OCI-LY7 (cell line): Measurements from ENCODE around the gene OGG1. TPM values are rescaled to one million over a fixed set of nuclear protein-coding genes. Genes with fewer than 3 reads are reported as not detected.

Source experiments
- BruUV-seq: library from RNA; stranded (reverse); fragments of 400-500 nt; replicated peaks from 2 replicates; lab custom pipeline; 2021; lab: Mats Ljungman, UMichigan
- CTCF ChIA-PET: fragments of 300-600 bp; sonication (Branson Sonifier 250); formaldehyde crosslinking; loops from one replicate; lab custom pipeline; 2022; ENCODE audit warnings: antibody characterized with exemption; ENCODE audit not compliant: unreplicated experiment; lab: Charles Lee
- POLR2A ChIA-PET: fragments of 300-600 bp; sonication (Branson Sonifier 250); formaldehyde crosslinking; loops from one replicate; lab custom pipeline; 2022; ENCODE audit warnings: antibody characterized with exemption; lab: Charles Lee
- DNase-seq: peaks from one replicate; pipeline ENCODE4 v3.0.0-alpha.2; 2015; ENCODE audit warnings: low spot score
- H2AFZ ChIP-seq: fragments of 200-600 bp; sonication (generic), shearing (Covaris generic); 2 replicates; pipeline ENCODE4 v1.6.1; 2014; ENCODE audit warnings: mild to moderate bottlenecking, antibody characterized with exemption, low read length, moderate library complexity
- H3K27ac ChIP-seq: fragments of 200-600 bp; sonication (generic); 2 replicates; pipeline ENCODE4 v1.5.1; 2014; ENCODE audit warnings: mixed run types, low read depth, mild to moderate bottlenecking, moderate library complexity, low read length, inconsistent platforms; ENCODE audit not compliant: poor library complexity, severe bottlenecking
- H3K36me3 ChIP-seq: fragments of 200-600 bp; sonication (generic); 2 replicates; pipeline ENCODE4 v1.6.1; 2014; ENCODE audit warnings: mild to moderate bottlenecking, antibody characterized with exemption, low read length, moderate library complexity, mixed read lengths; ENCODE audit not compliant: insufficient read depth
- H3K4me1 ChIP-seq: fragments of 200-600 bp; sonication (generic); 2 replicates; pipeline ENCODE4 v1.5.1; 2014; ENCODE audit warnings: mild to moderate bottlenecking, low read length; ENCODE audit not compliant: insufficient read depth, poor library complexity, severe bottlenecking
- H3K4me2 ChIP-seq: fragments of 200-600 bp; sonication (generic); 2 replicates; pipeline ENCODE4 v1.6.1; 2014; ENCODE audit warnings: mild to moderate bottlenecking, low read length
- H3K4me3 ChIP-seq: fragments of 200-600 bp; sonication (generic); 2 replicates; pipeline ENCODE4 v1.5.1; 2014; ENCODE audit warnings: mild to moderate bottlenecking, low read depth, low read length; ENCODE audit not compliant: poor library complexity, severe bottlenecking
- H3K79me2 ChIP-seq: fragments of 200-600 bp; sonication (generic); 2 replicates; pipeline ENCODE4 v1.6.1; 2016; ENCODE audit warnings: low read depth, mild to moderate bottlenecking, low read length, moderate library complexity, mixed read lengths; ENCODE audit not compliant: insufficient read depth
- H3K9me2 ChIP-seq: fragments of 200-600 bp; sonication (generic); 2 replicates; pipeline ENCODE4 v1.6.1; 2016; ENCODE audit warnings: mild to moderate bottlenecking, low read length, mixed read lengths; ENCODE audit not compliant: insufficient read depth
- H3K9me3 ChIP-seq: fragments of 200-600 bp; sonication (generic); 2 replicates; pipeline ENCODE4 v1.6.1; 2014; ENCODE audit warnings: mild to moderate bottlenecking, mixed run types, low read length, mixed read lengths
- H4K20me1 ChIP-seq: fragments of 200-600 bp; sonication (generic); 2 replicates; pipeline ENCODE4 v1.6.1; 2014; ENCODE audit warnings: mild to moderate bottlenecking, antibody characterized with exemption, low read length, moderate library complexity, mixed read lengths; ENCODE audit not compliant: insufficient read depth
- CTCF ChIP-seq: fragments of 200-600 bp; sonication (generic); conservative IDR thresholded peaks from 2 replicates; pipeline ENCODE4 v1.5.1; 2014; ENCODE audit warnings: mild to moderate bottlenecking, antibody characterized with exemption, low read length, moderate library complexity, mixed read lengths
- EZH2phosphoT487 ChIP-seq: fragments of 200-600 bp; sonication (generic); IDR thresholded peaks from 2 replicates; pipeline ENCODE4 v1.6.1; 2018; ENCODE audit warnings: low read depth, borderline replicate concordance, mild to moderate bottlenecking, mixed run types, antibody characterized with exemption, low read length, moderate library complexity, mixed read lengths
- intact Hi-C: fragments of 100-400 bp; cut with micrococcal nuclease; formaldehyde crosslinking; loops from one replicate; pipeline ENCODE4 v1.10.0; 2022; ENCODE audit not compliant: unreplicated experiment
- total RNA-seq, 2 experiments: library from RNA; depleted of rRNA in 1 of 2; stranded (reverse); fragments of >200 nt in 1 of 2; shearing (Covaris generic) in 1 of 2; gene quantifications; 2 replicates each; pipeline ENCODE4 v1.2.3, GENCODE V29; 2014 to 2022

The OGG1 gene
- total RNA-seq, 2 experiments from 2014 or later = 119 to 121 TPM

GRCh38 chr3:9727041-9727595 is 22.6 kb upstream of the OGG1 start:
- CTCF ChIA-PET = interaction anchor here (0.5 to 0.9 kb wide), 7 partner anchors 9 to 624 kb away, joined by 3 to 6 read pairs (median 4); no protein-coding TSS in a partner anchor
- peaks cover 16% of the 10 kb centered on the region for H3K4me1 ChIP-seq
- POLR2A ChIA-PET = interaction anchor here (0.5 to 1.5 kb wide), 5 partner anchors 33 to 314 kb away, joined by 3 read pairs; no protein-coding TSS in a partner anchor
- H3K9me3 ChIP-seq = no peaks in the 10 kb centered on the region
- H2AFZ ChIP-seq = peak overlapping the region; percentile 71
- peak overlapping the region; percentile 28; the same call in 1 of the 2 replicates for H3K4me2 ChIP-seq
- no TSS peak for BruUV-seq
- H4K20me1 ChIP-seq = no peaks in the 10 kb centered on the region
- DNase-seq = peak; percentile 84
- H3K36me3 ChIP-seq = no peaks in the 10 kb centered on the region
- no peak overlapping the region for H3K4me3 ChIP-seq
- intact Hi-C loops = loop anchor here (1.0 kb wide), 2 partner anchors 224 to 373 kb away; no protein-coding TSS in a partner anchor
- TF ChIP-seq CTCF (peak; percentile 90), EZH2phosphoT487 (no peak)
- no peak overlapping the region for H3K27ac ChIP-seq
- H3K79me2 ChIP-seq = peaks cover 5% of the 10 kb centered on the region
- no peaks in the 10 kb centered on the region for H3K9me2 ChIP-seq

GRCh38 chr3:9727743-9728142 is 22.0 kb upstream of the OGG1 start:
- H3K9me2 ChIP-seq = no peaks in the 10 kb centered on the region
- BruUV-seq = no TSS peak
- no peak overlapping the region for H3K27ac ChIP-seq
- no peaks in the 10 kb centered on the region for H3K9me3 ChIP-seq
- ChIA-PET CTCF (interaction anchor here (0.6 to 0.9 kb wide), 3 partner anchors 102 to 224 kb away, joined by 3 to 5 read pairs (median 3); no protein-coding TSS in a partner anchor), POLR2A (interaction anchor here (0.5 to 1.5 kb wide), 5 partner anchors 34 to 352 kb away, joined by 3 read pairs; no protein-coding TSS in a partner anchor)
- intact Hi-C loops = loop anchor here (1.0 kb wide), 2 partner anchors 224 to 373 kb away; no protein-coding TSS in a partner anchor
- no peak overlapping the region for H3K4me2 ChIP-seq
- no peaks in the 10 kb centered on the region for H3K36me3 ChIP-seq
- H3K4me3 ChIP-seq = no peak overlapping the region
- peaks cover 4% of the 10 kb centered on the region; the same call in 1 of the 2 replicates for H4K20me1 ChIP-seq
- H2AFZ ChIP-seq = 0 out of 2 replicates have a peak overlapping the region, but pooled peaks have one; percentile 71
- TF ChIP-seq EZH2phosphoT487 = no peak
- TF ChIP-seq CTCF = no peak
- no peak for DNase-seq
- peaks cover 18% of the 10 kb centered on the region for H3K4me1 ChIP-seq
- peaks cover 11% of the 10 kb centered on the region for H3K79me2 ChIP-seq

GRCh38 chr3:9729419-9729818 is 20.3 kb upstream of the OGG1 start:
- no TSS peak for BruUV-seq
- Histone ChIP-seq H3K4me3 (no peak overlapping the region), H2AFZ (no peak overlapping the region), H3K9me3 (no peaks in the 10 kb centered on the region), H3K4me2 (no peak overlapping the region), H3K4me1 (peaks cover 28% of the 10 kb centered on the region), H3K27ac (no peak overlapping the region), H4K20me1 (peaks cover 12% of the 10 kb centered on the region; the same call in 1 of the 2 replicates), H3K36me3 (peaks cover 14% of the 10 kb centered on the region; the same call in 1 of the 2 replicates), H3K79me2 (peaks cover 23% of the 10 kb centered on the region), H3K9me2 (no peaks in the 10 kb centered on the region)
- POLR2A ChIA-PET = interaction anchor here (0.6 to 2.4 kb wide), 2 partner anchors 12 to 20 kb away, joined by 5 to 16 read pairs; partner anchors contain the start of gene OGG1
- intact Hi-C loops = no loop called here
- DNase-seq = no peak
- TF ChIP-seq CTCF = no peak
- no peak for TF ChIP-seq EZH2phosphoT487
- CTCF ChIA-PET = interaction anchor here (0.5 kb wide), 1 partner anchor 661 kb away, joined by 3 read pairs; no protein-coding TSS in a partner anchor
